DND-41 (cell line): ENCODE data around the gene ALPL.

Experiments used
- ATAC-seq: fragments of 200-7000 bp; cut with Tn5 transposase; 3 replicates; pipeline ENCODE4 v1.9.1; 2021; ENCODE audit warnings: low read depth; ENCODE audit not compliant: insufficient read depth
- DNase-seq: peaks from one replicate; pipeline ENCODE4 v3.0.0-alpha.2; 2020
- H2AFZ ChIP-seq: 2 replicates; pipeline ENCODE4 v1.6.0; 2012; ENCODE audit warnings: low read depth, low read length
- H3K27ac ChIP-seq: 2 replicates; pipeline ENCODE4 v1.5.1; 2012; ENCODE audit warnings: low read length, inconsistent platforms
- H3K27me3 ChIP-seq: fragments of 200-600 bp; sonication (generic); 2 replicates; pipeline ENCODE4 v1.6.0; 2012; ENCODE audit warnings: low read length, mild to moderate bottlenecking, inconsistent platforms; ENCODE audit not compliant: insufficient read depth, poor library complexity
- H3K36me3 ChIP-seq: 2 replicates; pipeline ENCODE4 v1.5.1; 2012; ENCODE audit warnings: low read length, inconsistent platforms; ENCODE audit not compliant: insufficient read depth
- H3K4me1 ChIP-seq: 2 replicates; pipeline ENCODE4 v1.5.1; 2012; ENCODE audit warnings: mild to moderate bottlenecking, low read length; ENCODE audit not compliant: insufficient read depth
- H3K4me2 ChIP-seq: 2 replicates; pipeline ENCODE4 v1.6.0; 2012; ENCODE audit warnings: mild to moderate bottlenecking, moderate library complexity, low read length, inconsistent platforms; ENCODE audit not compliant: insufficient read depth
- H3K4me3 ChIP-seq, 2 experiments: fragments of 200-600 bp in 1 of 2; shearing (Covaris generic) in 1 of 2; 2 replicates each; pipeline ENCODE4 v1.5.1; 2012 to 2016; ENCODE audit warnings: inconsistent platforms in 2 of 2, low read length in 2 of 2, mild to moderate bottlenecking in 2 of 2, low read depth in 1 of 2, moderate library complexity in 1 of 2
- H3K79me2 ChIP-seq: 2 replicates; pipeline ENCODE4 v1.6.0; 2012; ENCODE audit warnings: low read length, inconsistent platforms; ENCODE audit not compliant: insufficient read depth
- H3K9ac ChIP-seq: 2 replicates; pipeline ENCODE4 v1.6.0; 2012; ENCODE audit warnings: low read depth, mild to moderate bottlenecking, inconsistent platforms, low read length, moderate library complexity
- H3K9me3 ChIP-seq: 2 replicates; pipeline ENCODE4 v1.5.1; 2012; ENCODE audit warnings: low read length, moderate library complexity, mild to moderate bottlenecking, inconsistent platforms; ENCODE audit not compliant: insufficient read depth, severe bottlenecking
- H4K20me1 ChIP-seq: 2 replicates; pipeline ENCODE4 v1.6.0; 2012; ENCODE audit warnings: low read length; ENCODE audit not compliant: insufficient read depth
- EZH2 ChIP-seq: IDR thresholded peaks from 3 replicates; pipeline ENCODE4 v1.6.1; 2012; ENCODE audit warnings: borderline replicate concordance, low read depth, mild to moderate bottlenecking, moderate library complexity, low read length, inconsistent platforms; ENCODE audit not compliant: severe bottlenecking
- TF ChIP-seq, protein P1 (sequence below): IDR thresholded peaks from 2 replicates; pipeline ENCODE4 v1.5.1; 2012; ENCODE audit warnings: borderline replicate concordance, low read length, moderate library complexity, mild to moderate bottlenecking; ENCODE audit not compliant: poor library complexity, severe bottlenecking; ENCODE audit errors: extremely low read depth

ALPL gene

DNA sequence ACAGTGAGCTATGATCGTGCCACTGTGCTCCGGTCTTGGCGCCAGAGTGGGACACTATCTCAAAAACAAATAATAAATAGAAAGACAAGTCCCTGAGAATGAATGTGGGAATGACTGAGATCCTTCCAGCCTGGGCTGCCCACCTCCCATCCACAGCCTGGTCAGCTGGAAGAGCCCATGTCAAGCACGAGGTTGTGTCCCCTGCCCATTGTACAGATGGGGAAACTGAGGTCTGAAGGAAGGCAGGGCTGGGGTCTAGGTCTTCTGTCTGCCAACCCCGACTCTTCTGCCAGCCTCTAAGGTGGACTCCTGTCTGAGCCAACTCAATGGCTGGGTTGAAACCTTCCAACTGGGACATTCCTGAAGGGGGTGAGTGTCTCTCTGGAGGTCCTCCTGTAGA is 80.4 kb downstream of the ALPL start:
- Histone ChIP-seq H3K9me3 (no peaks in the 10 kb centered on the region), H3K4me2 (no peak overlapping the region), H3K27me3 (no peaks in the 10 kb centered on the region), H3K4me3 (no peak overlapping the region), H3K36me3 (no peaks in the 10 kb centered on the region), H4K20me1 (no peaks in the 10 kb centered on the region; the same call in 1 of the 2 replicates), H3K27ac (no peak overlapping the region), H2AFZ (no peak overlapping the region), H3K4me1 (no peaks in the 10 kb centered on the region), H3K79me2 (no peaks in the 10 kb centered on the region), H3K9ac (no peak overlapping the region)
- ATAC-seq (no peak), DNase-seq (no peak)
- TF ChIP-seq EZH2: no peak
- TF ChIP-seq, protein P1, sequence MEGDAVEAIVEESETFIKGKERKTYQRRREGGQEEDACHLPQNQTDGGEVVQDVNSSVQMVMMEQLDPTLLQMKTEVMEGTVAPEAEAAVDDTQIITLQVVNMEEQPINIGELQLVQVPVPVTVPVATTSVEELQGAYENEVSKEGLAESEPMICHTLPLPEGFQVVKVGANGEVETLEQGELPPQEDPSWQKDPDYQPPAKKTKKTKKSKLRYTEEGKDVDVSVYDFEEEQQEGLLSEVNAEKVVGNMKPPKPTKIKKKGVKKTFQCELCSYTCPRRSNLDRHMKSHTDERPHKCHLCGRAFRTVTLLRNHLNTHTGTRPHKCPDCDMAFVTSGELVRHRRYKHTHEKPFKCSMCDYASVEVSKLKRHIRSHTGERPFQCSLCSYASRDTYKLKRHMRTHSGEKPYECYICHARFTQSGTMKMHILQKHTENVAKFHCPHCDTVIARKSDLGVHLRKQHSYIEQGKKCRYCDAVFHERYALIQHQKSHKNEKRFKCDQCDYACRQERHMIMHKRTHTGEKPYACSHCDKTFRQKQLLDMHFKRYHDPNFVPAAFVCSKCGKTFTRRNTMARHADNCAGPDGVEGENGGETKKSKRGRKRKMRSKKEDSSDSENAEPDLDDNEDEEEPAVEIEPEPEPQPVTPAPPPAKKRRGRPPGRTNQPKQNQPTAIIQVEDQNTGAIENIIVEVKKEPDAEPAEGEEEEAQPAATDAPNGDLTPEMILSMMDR: no peak

DNA sequence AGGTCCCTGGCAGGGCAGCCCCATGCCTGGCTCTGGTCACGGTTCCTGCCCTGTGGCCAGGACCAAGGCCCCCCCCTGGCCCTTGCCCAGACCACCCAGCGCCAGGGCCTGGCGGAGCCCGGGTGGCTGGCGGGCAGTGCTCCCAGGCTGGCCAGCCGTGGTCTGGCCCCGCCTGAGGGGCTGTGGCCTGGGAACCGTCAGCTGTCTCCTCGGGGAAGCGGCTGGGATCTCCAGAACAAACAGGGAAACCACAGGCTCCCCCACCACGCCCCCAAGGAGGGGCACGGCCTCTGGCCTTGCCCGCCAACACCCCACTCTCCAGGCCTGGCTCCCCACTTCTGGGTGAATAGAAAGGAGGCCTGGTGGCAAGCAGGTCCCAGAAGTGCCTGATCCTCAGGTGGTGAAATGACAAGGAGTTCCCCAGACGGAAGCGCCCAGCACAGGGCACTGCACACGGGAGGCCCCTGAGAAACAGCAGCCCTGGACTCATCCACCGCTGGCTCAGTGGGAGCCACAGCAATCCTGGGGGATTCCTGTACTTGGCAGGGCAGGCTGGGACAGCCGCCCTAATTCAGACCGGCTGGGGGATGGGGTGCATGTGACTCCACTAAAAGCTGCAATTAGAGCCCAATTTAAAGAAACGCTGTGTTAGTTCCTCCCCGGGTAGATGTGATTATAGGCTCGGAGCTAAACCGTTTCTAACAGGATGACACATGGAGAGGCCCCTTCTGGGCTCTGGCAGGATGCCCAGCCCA is 81.1 kb downstream of the ALPL start:
- TF ChIP-seq EZH2: no peak
- TF ChIP-seq, protein P1: no peak
- no peak overlapping the region for H3K4me2 ChIP-seq
- no peaks in the 10 kb centered on the region for H3K4me1 ChIP-seq
- no peaks in the 10 kb centered on the region for H3K36me3 ChIP-seq
- H3K27ac ChIP-seq: no peak overlapping the region
- H3K79me2 ChIP-seq: no peaks in the 10 kb centered on the region
- no peaks in the 10 kb centered on the region for H3K9me3 ChIP-seq
- no peak overlapping the region for H2AFZ ChIP-seq
- DNase-seq: no peak
- H3K4me3 ChIP-seq: no peak overlapping the region
- no peak overlapping the region for H3K9ac ChIP-seq
- peaks cover 4% of the 10 kb centered on the region for H4K20me1 ChIP-seq
- no peaks in the 10 kb centered on the region for H3K27me3 ChIP-seq
- ATAC-seq: no peak

DNA sequence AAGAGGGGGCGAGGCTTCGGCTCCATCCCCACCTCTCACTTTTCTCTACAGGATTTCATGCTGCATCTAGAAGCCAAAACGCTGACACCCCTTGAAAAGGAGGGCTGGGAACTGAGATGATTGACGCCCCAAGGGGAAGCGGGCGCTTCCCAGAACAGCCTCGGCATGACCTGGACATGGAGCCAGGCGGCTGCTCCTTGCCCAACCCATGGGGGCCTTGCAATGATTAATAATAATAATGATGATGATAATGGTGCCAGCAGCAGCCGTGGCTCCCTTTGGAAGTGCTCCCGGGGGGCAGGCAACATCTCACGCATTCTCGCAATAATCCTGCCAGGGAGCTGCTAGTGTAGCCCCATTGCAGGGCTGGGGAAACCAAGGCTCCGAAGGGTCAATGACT is 81.7 kb downstream of the ALPL start:
- TF ChIP-seq EZH2: no peak
- TF ChIP-seq, protein P1: no peak
- Histone ChIP-seq H3K79me2 (no peaks in the 10 kb centered on the region), H3K36me3 (no peaks in the 10 kb centered on the region), H3K27me3 (no peaks in the 10 kb centered on the region), H3K4me2 (no peak overlapping the region), H3K9ac (no peak overlapping the region), H4K20me1 (peaks cover 9% of the 10 kb centered on the region), H2AFZ (no peak overlapping the region), H3K9me3 (no peaks in the 10 kb centered on the region), H3K4me3 (no peak overlapping the region), H3K27ac (no peak overlapping the region), H3K4me1 (no peaks in the 10 kb centered on the region)
- DNase-seq (no peak), ATAC-seq (no peak)
